NB4 (cell line): ENCODE data around the gene NFIB.
A peak's percentile ranks its signal among the peaks of the same experiment; 100 is the strongest.

Source experiments
- DNase-seq: peaks from one replicate; pipeline ENCODE4 v3.0.0; 2010; ENCODE audit warnings: low read depth
- H3K4me3 ChIP-seq: one replicate; pipeline ENCODE4 v1.5.1; 2011; ENCODE audit warnings: mild to moderate bottlenecking, low read depth, low read length, moderate library complexity
- CTCF ChIP-seq: IDR thresholded peaks from one replicate; pipeline ENCODE4 v1.5.1; 2012; ENCODE audit warnings: low read depth, low read length
- MAX ChIP-seq: IDR thresholded peaks from 2 replicates; pipeline ENCODE4 v1.6.1; 2011; ENCODE audit warnings: low read depth, low read length
- MYC ChIP-seq: IDR thresholded peaks from 2 replicates; pipeline ENCODE4 v1.6.1; 2011; ENCODE audit warnings: low read depth, low read length
- POLR2A ChIP-seq: IDR thresholded peaks from 2 replicates; pipeline ENCODE4 v1.6.1; 2011; ENCODE audit warnings: mild to moderate bottlenecking; ENCODE audit not compliant: insufficient read length; ENCODE audit errors: extremely low read depth

The NFIB gene

GRCh38 chr9:14323985-14324650 is 10.2 kb upstream of the NFIB start:
- DNase-seq: no peak
- TF ChIP-seq CTCF (no peak), MAX (no peak)
- no peak overlapping the region for H3K4me3 ChIP-seq

- TF ChIP-seq POLR2A: no peak
- TF ChIP-seq MAX: no peak
- TF ChIP-seq CTCF: no peak
- TF ChIP-seq MYC: no peak
- no peak for DNase-seq
- peak overlapping the region; percentile 63 for H3K4me3 ChIP-seq
These were observed 9.4 kb upstream of the NFIB start for GRCh38 chr9:14323083-14323971.

- peak overlapping the region; percentile 70 for H3K4me3 ChIP-seq
- TF ChIP-seq MYC (peak; percentile 49; the same call in 1 of the 2 replicates), CTCF (no peak), MAX (peak; percentile 51; the same call in 1 of the 2 replicates), POLR2A (no peak)
- peak; percentile 97 for DNase-seq
These were observed 8.5 kb upstream of the NFIB start for GRCh38 chr9:14322211-14323082.

- no peak for DNase-seq
- TF ChIP-seq POLR2A (no peak), MAX (no peak), MYC (no peak), CTCF (no peak)
- peak overlapping the region; percentile 70 for H3K4me3 ChIP-seq
These were observed 7.7 kb upstream of the NFIB start for GRCh38 chr9:14321517-14322130.
